ENCODE measurements around the gene VWA3B. TPM values are rescaled to one million over a fixed set of nuclear protein-coding genes. Genes with fewer than 3 reads are reported as not detected.

Gene VWA3B
- total and polyA plus RNA-seq, 2 donors (not counting 3 experiments of a cell fraction or from before 2014, with no cell fraction given), result not detected

DNA sequence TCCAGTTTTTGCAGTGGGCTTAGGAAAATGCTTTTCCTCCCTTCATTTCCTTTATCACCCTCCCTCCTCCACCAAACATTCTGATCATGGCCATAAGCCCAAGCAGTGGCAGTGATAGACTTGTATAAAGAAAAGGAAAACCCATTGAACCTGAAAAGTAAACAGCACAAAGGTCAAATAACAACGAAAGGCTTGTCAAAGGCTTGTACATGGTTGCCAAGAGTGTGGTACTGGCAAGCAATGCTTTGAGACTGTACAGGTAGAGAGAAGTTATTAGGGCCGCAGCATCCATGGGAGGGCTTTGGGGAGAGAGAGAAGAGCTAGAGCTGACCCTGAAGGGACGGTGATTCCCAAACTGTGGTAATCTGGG is 2.1 kb upstream of the VWA3B start:
- dilution Hi-C loops (cut with MboI; ENCODE audit: extremely low pct_ligation_motif_present, low sequenced_read_pairs), result no loop called here
- BruUV-seq (replicated peaks), result no TSS peak
- no peaks in the 10 kb centered on the region for H3K9me1 ChIP-seq (replicated peaks; ENCODE audit: control insufficient read depth, extremely low read depth, insufficient read depth, low read length)
- H3K27ac ChIP-seq (ENCODE audit: insufficient read depth, low read depth, low read length), result no peak overlapping the region
- no peak overlapping the region for H3K4me2 ChIP-seq (ENCODE audit: insufficient read depth, low read length)
- H3K4me3 ChIP-seq (replicated peaks in 1 of 3; ENCODE audit: insufficient read depth in 1 of 3, low read depth in 1 of 3, low read length in 3 of 3), result no peak overlapping the region
- ChIA-PET CTCF (interaction anchor here (0.8 to 1.2 kb wide), 2 partner anchors 19 to 184 kb away, joined by 3 read pairs; no protein-coding TSS in a partner anchor), POLR2A (no interaction called here)
- H3K9ac ChIP-seq (replicated peaks; ENCODE audit: extremely low read depth, insufficient read depth, low read length), result no peak overlapping the region
- no peak for FAIRE-seq
- TF ChIP-seq GATA2 (IDR thresholded peaks at IDR 0.05; ENCODE audit: insufficient read depth, insufficient read length, low read depth, low read length) (no peak), JUN (IDR thresholded peaks at IDR 0.05; ENCODE audit: borderline replicate concordance, insufficient read depth, insufficient read length, low read depth) (no peak), MYC (IDR thresholded peaks at IDR 0.05; ENCODE audit: low read depth, low read length) (no peak), POLR2A (IDR thresholded peaks at IDR 0.05; ENCODE audit: low read depth, low read length) (no peak), EZH2 (IDR thresholded peaks at IDR 0.05; ENCODE audit: borderline replicate concordance, low read depth, low read length, severe bottlenecking) (no peak), FOS (IDR thresholded peaks at IDR 0.05; ENCODE audit: borderline replicate concordance, insufficient read depth, low read length) (no peak), POLR2AphosphoS5 (IDR thresholded peaks at IDR 0.05; ENCODE audit: insufficient read depth, low read depth, low read length) (no peak)
- TF ChIP-seq, protein P1, sequence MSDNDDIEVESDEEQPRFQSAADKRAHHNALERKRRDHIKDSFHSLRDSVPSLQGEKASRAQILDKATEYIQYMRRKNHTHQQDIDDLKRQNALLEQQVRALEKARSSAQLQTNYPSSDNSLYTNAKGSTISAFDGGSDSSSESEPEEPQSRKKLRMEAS (IDR thresholded peaks at IDR 0.05; ENCODE audit: insufficient read depth, insufficient read length), result no peak
- TF ChIP-seq, protein P2, sequence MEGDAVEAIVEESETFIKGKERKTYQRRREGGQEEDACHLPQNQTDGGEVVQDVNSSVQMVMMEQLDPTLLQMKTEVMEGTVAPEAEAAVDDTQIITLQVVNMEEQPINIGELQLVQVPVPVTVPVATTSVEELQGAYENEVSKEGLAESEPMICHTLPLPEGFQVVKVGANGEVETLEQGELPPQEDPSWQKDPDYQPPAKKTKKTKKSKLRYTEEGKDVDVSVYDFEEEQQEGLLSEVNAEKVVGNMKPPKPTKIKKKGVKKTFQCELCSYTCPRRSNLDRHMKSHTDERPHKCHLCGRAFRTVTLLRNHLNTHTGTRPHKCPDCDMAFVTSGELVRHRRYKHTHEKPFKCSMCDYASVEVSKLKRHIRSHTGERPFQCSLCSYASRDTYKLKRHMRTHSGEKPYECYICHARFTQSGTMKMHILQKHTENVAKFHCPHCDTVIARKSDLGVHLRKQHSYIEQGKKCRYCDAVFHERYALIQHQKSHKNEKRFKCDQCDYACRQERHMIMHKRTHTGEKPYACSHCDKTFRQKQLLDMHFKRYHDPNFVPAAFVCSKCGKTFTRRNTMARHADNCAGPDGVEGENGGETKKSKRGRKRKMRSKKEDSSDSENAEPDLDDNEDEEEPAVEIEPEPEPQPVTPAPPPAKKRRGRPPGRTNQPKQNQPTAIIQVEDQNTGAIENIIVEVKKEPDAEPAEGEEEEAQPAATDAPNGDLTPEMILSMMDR (IDR thresholded peaks at IDR 0.05; ENCODE audit: extremely low read depth in 1 of 2, insufficient read depth in 1 of 2, low read depth in 1 of 2, low read length in 2 of 2), result no peak
- H3K9me3 ChIP-seq (replicated peaks; ENCODE audit: control insufficient read depth, insufficient read depth, low read length), result no peaks in the 10 kb centered on the region
- no peak for DNase-seq (ENCODE audit: low read depth, low spot score)
- H4K20me1 ChIP-seq (replicated peaks; ENCODE audit: control insufficient read depth, extremely low read depth, insufficient read depth, low read length), result no peaks in the 10 kb centered on the region
- intact Hi-C loops (cut with micrococcal nuclease), result no loop called here
- H3K36me3 ChIP-seq (ENCODE audit: control insufficient read depth in 2 of 2, extremely low read depth in 1 of 2, insufficient read depth in 2 of 2, low read length in 2 of 2), result no peaks in the 10 kb centered on the region
- no peaks in the 10 kb centered on the region for H3K79me2 ChIP-seq (ENCODE audit: control insufficient read depth, insufficient read depth, low read length)
- no peak overlapping the region for H2AFZ ChIP-seq (ENCODE audit: low read depth, low read length)
- peaks cover 19 to 43% of the 10 kb centered on the region in 2 experiments for H3K27me3 ChIP-seq (ENCODE audit: control insufficient read depth in 2 of 2, insufficient read depth in 2 of 2, low read length in 2 of 2)
- peaks cover 9% of the 10 kb centered on the region for H3K4me1 ChIP-seq (ENCODE audit: control insufficient read depth, extremely low read depth, insufficient read depth, low read length)

All from endothelial cell of umbilical vein (primary cell).